Activated naive CD8-positive, alpha-beta T cell treated with anti-CD3 and anti-CD28 coated beads, Interleukin-2, amount 50 U/mL, for 24 hours (primary cell): ENCODE data around the gene SPCS1.
A peak's percentile ranks its signal among the peaks of the same experiment; 100 is the strongest.

Experiments used
- ATAC-seq: fragments of 150-1000 bp; cut with Tn5 transposase; one replicate; pipeline ENCODE4 v1.10.0; 2021
- DNase-seq: peaks from one replicate; pipeline ENCODE4 v3.0.0; 2021
- H3K27ac Mint-ChIP-seq: one replicate; pipeline ENCODE4 v1.8.0; 2021; ENCODE audit warnings: mild to moderate bottlenecking, mixed read lengths
- H3K27me3 Mint-ChIP-seq: one replicate; pipeline ENCODE4 v1.8.0; 2021; ENCODE audit warnings: mixed read lengths
- H3K36me3 Mint-ChIP-seq: one replicate; pipeline ENCODE4 v1.8.0; 2021; ENCODE audit warnings: low read depth, mixed read lengths
- H3K4me1 Mint-ChIP-seq: one replicate; pipeline ENCODE4 v1.8.0; 2021; ENCODE audit warnings: mixed read lengths
- H3K4me3 Mint-ChIP-seq: one replicate; pipeline ENCODE4 v1.8.0; 2021; ENCODE audit warnings: mild to moderate bottlenecking, moderate library complexity, mixed read lengths
- H3K9me3 Mint-ChIP-seq: one replicate; pipeline ENCODE4 v1.8.0; 2021; ENCODE audit warnings: mixed read lengths

SPCS1 gene

GRCh38 chr3:52685285-52685708 is 20.6 kb upstream of the SPCS1 start:
- Mint-ChIP-seq H3K4me1 (peaks cover 85% of the 10 kb centered on the region), H3K36me3 (peaks cover 55% of the 10 kb centered on the region), H3K27ac (peak overlapping the region; percentile 90)

GRCh38 chr3:52685709-52686691 is 19.9 kb upstream of the SPCS1 start, which contains the start of the genes GNL3 and PBRM1:
Gene GNL3, plus strand, starts transcription at chr3:52686032. Its CDS starts 61 bp downstream, at chr3:52686093.
Gene PBRM1, minus strand, starts transcription at chr3:52685913.
- peak within 1 kb of the TSS; percentile 98 for H3K27ac Mint-ChIP-seq
- no peaks in the 10 kb centered on the region for H3K27me3 Mint-ChIP-seq
- DNase-seq (peak; percentile 93), ATAC-seq (peak; percentile 79)
- H3K36me3 Mint-ChIP-seq: peaks cover 57% of the 10 kb centered on the region
- H3K4me3 Mint-ChIP-seq: peak within 1 kb of the TSS; percentile 99
- peaks cover 83% of the 10 kb centered on the region for H3K4me1 Mint-ChIP-seq
- no peaks in the 10 kb centered on the region for H3K9me3 Mint-ChIP-seq

More at GRCh38 chr3:52685285-52685708, 20.6 kb upstream of the SPCS1 start:
- peak; percentile 87 for DNase-seq
- Mint-ChIP-seq H3K27me3 (no peaks in the 10 kb centered on the region), H3K4me3 (peak overlapping the region; percentile 99), H3K9me3 (no peaks in the 10 kb centered on the region)
- ATAC-seq: peak; percentile 76

GRCh38 chr3:52688266-52688665 is 17.6 kb upstream of the SPCS1 start:
- H3K4me3 Mint-ChIP-seq: peak overlapping the region; percentile 99
- H3K27ac Mint-ChIP-seq: peak overlapping the region; percentile 98
- H3K27me3 Mint-ChIP-seq: no peaks in the 10 kb centered on the region
- DNase-seq (no peak), ATAC-seq (no peak)
- H3K36me3 Mint-ChIP-seq: peaks cover 76% of the 10 kb centered on the region
- no peaks in the 10 kb centered on the region for H3K9me3 Mint-ChIP-seq
- peaks cover 73% of the 10 kb centered on the region for H3K4me1 Mint-ChIP-seq

GRCh38 chr3:52689151-52689550 is 16.8 kb upstream of the SPCS1 start:
- peaks cover 73% of the 10 kb centered on the region for H3K4me1 Mint-ChIP-seq
- DNase-seq (no peak), ATAC-seq (no peak)
- peak overlapping the region; percentile 98 for H3K27ac Mint-ChIP-seq
- H3K36me3 Mint-ChIP-seq: peaks cover 84% of the 10 kb centered on the region
- peak overlapping the region; percentile 99 for H3K4me3 Mint-ChIP-seq
- no peaks in the 10 kb centered on the region for H3K9me3 Mint-ChIP-seq
- no peaks in the 10 kb centered on the region for H3K27me3 Mint-ChIP-seq

- peak overlapping the region; percentile 42 for H3K4me3 Mint-ChIP-seq
- no peaks in the 10 kb centered on the region for H3K9me3 Mint-ChIP-seq
- H3K27ac Mint-ChIP-seq: peak overlapping the region; percentile 70
- ATAC-seq (no peak), DNase-seq (no peak)
- H3K4me1 Mint-ChIP-seq: peaks cover 73% of the 10 kb centered on the region
- no peaks in the 10 kb centered on the region for H3K27me3 Mint-ChIP-seq
- H3K36me3 Mint-ChIP-seq: peaks cover 96% of the 10 kb centered on the region
Observed at GRCh38 chr3:52690560-52690959, 15.3 kb upstream of the SPCS1 start.

- no peak for DNase-seq
- Mint-ChIP-seq H3K4me3 (peak overlapping the region; percentile 38), H3K36me3 (peaks cover 87% of the 10 kb centered on the region), H3K27me3 (no peaks in the 10 kb centered on the region), H3K9me3 (no peaks in the 10 kb centered on the region), H3K27ac (peak overlapping the region; percentile 77), H3K4me1 (peaks cover 62% of the 10 kb centered on the region)
- ATAC-seq: no peak
Observed at GRCh38 chr3:52693071-52693470, 12.8 kb upstream of the SPCS1 start.

- Mint-ChIP-seq H3K9me3 (no peaks in the 10 kb centered on the region), H3K27ac (peak overlapping the region; percentile 63), H3K27me3 (no peaks in the 10 kb centered on the region), H3K4me1 (peaks cover 47% of the 10 kb centered on the region), H3K4me3 (no peak overlapping the region), H3K36me3 (peaks cover 73% of the 10 kb centered on the region)
- DNase-seq: no peak
- peak; percentile 66 for ATAC-seq
Observed at GRCh38 chr3:52694528-52695189, 11.2 kb upstream of the SPCS1 start.

GRCh38 chr3:52695798-52696671 is 9.9 kb upstream of the SPCS1 start:
- peaks cover 35% of the 10 kb centered on the region for H3K4me1 Mint-ChIP-seq
- H3K27me3 Mint-ChIP-seq: no peaks in the 10 kb centered on the region
- H3K36me3 Mint-ChIP-seq: peaks cover 63% of the 10 kb centered on the region
- H3K9me3 Mint-ChIP-seq: no peaks in the 10 kb centered on the region
- no peak for ATAC-seq
- H3K27ac Mint-ChIP-seq: no peak overlapping the region
- H3K4me3 Mint-ChIP-seq: no peak overlapping the region
- DNase-seq: no peak

- ATAC-seq: no peak
- DNase-seq: no peak
- Mint-ChIP-seq H3K27me3 (no peaks in the 10 kb centered on the region), H3K4me1 (peaks cover 29% of the 10 kb centered on the region), H3K36me3 (peaks cover 54% of the 10 kb centered on the region), H3K4me3 (no peak overlapping the region), H3K27ac (peak overlapping the region; percentile 49), H3K9me3 (no peaks in the 10 kb centered on the region)
Observed at GRCh38 chr3:52696830-52697631, 8.9 kb upstream of the SPCS1 start.

- ATAC-seq (no peak), DNase-seq (no peak)
- Mint-ChIP-seq H3K4me1 (peaks cover 29% of the 10 kb centered on the region), H3K36me3 (peaks cover 49% of the 10 kb centered on the region), H3K4me3 (no peak overlapping the region), H3K27me3 (no peaks in the 10 kb centered on the region), H3K27ac (peak overlapping the region; percentile 49), H3K9me3 (no peaks in the 10 kb centered on the region)
Observed at GRCh38 chr3:52697632-52697965, 8.3 kb upstream of the SPCS1 start.

- ATAC-seq (no peak), DNase-seq (no peak)
- H3K4me1 Mint-ChIP-seq: peaks cover 32% of the 10 kb centered on the region
- no peaks in the 10 kb centered on the region for H3K27me3 Mint-ChIP-seq
- no peak overlapping the region for H3K27ac Mint-ChIP-seq
- H3K9me3 Mint-ChIP-seq: no peaks in the 10 kb centered on the region
- H3K4me3 Mint-ChIP-seq: peak overlapping the region; percentile 94
- H3K36me3 Mint-ChIP-seq: peaks cover 16% of the 10 kb centered on the region
Observed at GRCh38 chr3:52703341-52703740, 2.6 kb upstream of the SPCS1 start.

- ATAC-seq (peak; percentile 27), DNase-seq (peak; percentile 39)
- H3K36me3 Mint-ChIP-seq: peaks cover 23% of the 10 kb centered on the region
- peak overlapping the region; percentile 90 for H3K27ac Mint-ChIP-seq
- H3K27me3 Mint-ChIP-seq: no peaks in the 10 kb centered on the region
- peaks cover 37% of the 10 kb centered on the region for H3K4me1 Mint-ChIP-seq
- no peaks in the 10 kb centered on the region for H3K9me3 Mint-ChIP-seq
- peak overlapping the region; percentile 94 for H3K4me3 Mint-ChIP-seq
Observed at GRCh38 chr3:52704611-52705437, 1.1 kb upstream of the SPCS1 start.

- H3K36me3 Mint-ChIP-seq: peaks cover 19% of the 10 kb centered on the region
- ATAC-seq (no peak), DNase-seq (no peak)
- peak overlapping the region; percentile 90 for H3K27ac Mint-ChIP-seq
- H3K27me3 Mint-ChIP-seq: no peaks in the 10 kb centered on the region
- peaks cover 37% of the 10 kb centered on the region for H3K4me1 Mint-ChIP-seq
- no peaks in the 10 kb centered on the region for H3K9me3 Mint-ChIP-seq
- peak overlapping the region; percentile 94 for H3K4me3 Mint-ChIP-seq
Observed at GRCh38 chr3:52705438-52705687, 543 bp upstream of the SPCS1 start.
